Parathyroid adenoma (tissue), 2 donors: ENCODE data around the gene STX16.

Experiments used
- H2AFZ ChIP-seq: fragments of 300-600 bp; sonication (generic); one replicate; pipeline ENCODE4 v1.7.0; 2017; ENCODE audit warnings: antibody characterized with exemption, mild to moderate bottlenecking
- H3K27ac ChIP-seq: fragments of 300-600 bp; sonication (generic); one replicate; pipeline ENCODE4 v1.7.0; 2017
- H3K27me3 ChIP-seq: fragments of 300-600 bp; sonication (generic); one replicate; pipeline ENCODE4 v1.7.0; 2017; ENCODE audit warnings: low read length; ENCODE audit not compliant: control insufficient read depth, insufficient read depth
- H3K36me3 ChIP-seq: fragments of 300-600 bp; sonication (generic); one replicate; pipeline ENCODE4 v1.7.0; 2017; ENCODE audit warnings: low read length; ENCODE audit not compliant: control insufficient read depth, insufficient read depth
- H3K4me1 ChIP-seq: fragments of 300-600 bp; sonication (generic); one replicate; pipeline ENCODE4 v1.7.0; 2017; ENCODE audit warnings: control low read depth
- H3K4me2 ChIP-seq: fragments of 300-600 bp; sonication (generic); one replicate; pipeline ENCODE4 v1.7.0; 2017; ENCODE audit warnings: low read length
- H3K4me3 ChIP-seq: fragments of 300-600 bp; sonication (generic); one replicate; pipeline ENCODE4 v1.7.0; 2017; ENCODE audit warnings: low read depth, low read length
- H3K79me2 ChIP-seq: fragments of 300-600 bp; sonication (generic); one replicate; pipeline ENCODE4 v1.7.0; 2017; ENCODE audit warnings: control low read depth
- H3K9ac ChIP-seq: fragments of 300-600 bp; sonication (generic); one replicate; pipeline ENCODE4 v1.7.0; 2017; ENCODE audit warnings: mild to moderate bottlenecking
- H3K9me3 ChIP-seq: fragments of 300-600 bp; sonication (generic); one replicate; pipeline ENCODE4 v1.7.0; 2017; ENCODE audit warnings: low read length; ENCODE audit not compliant: control insufficient read depth
- CTCF ChIP-seq: fragments of 300-600 bp; sonication (generic); IDR thresholded peaks from one replicate; pipeline ENCODE4 v1.7.0; 2017; ENCODE audit warnings: antibody characterized with exemption, mild to moderate bottlenecking
- donor health status: primary hyperparathyroidism.

Gene STX16

GRCh38 chr20:58669287-58670006 is 18.4 kb downstream of the STX16 start:
- no peaks in the 10 kb centered on the region for H3K9me3 ChIP-seq
- H3K79me2 ChIP-seq, result peaks cover 6% of the 10 kb centered on the region
- no peak overlapping the region for H3K9ac ChIP-seq
- no peak for TF ChIP-seq CTCF
- H3K27me3 ChIP-seq, result no peaks in the 10 kb centered on the region
- H2AFZ ChIP-seq, result no peak overlapping the region
- H3K4me3 ChIP-seq, result no peak overlapping the region
- no peaks in the 10 kb centered on the region for H3K36me3 ChIP-seq
- H3K4me1 ChIP-seq, result no peaks in the 10 kb centered on the region
- H3K4me2 ChIP-seq, result no peak overlapping the region
- H3K27ac ChIP-seq, result no peak overlapping the region

- Histone ChIP-seq H3K27ac (no peak overlapping the region), H3K4me3 (no peak overlapping the region), H2AFZ (no peak overlapping the region), H3K79me2 (peaks cover 3% of the 10 kb centered on the region), H3K27me3 (no peaks in the 10 kb centered on the region), H3K9ac (no peak overlapping the region), H3K36me3 (no peaks in the 10 kb centered on the region), H3K4me2 (no peak overlapping the region), H3K9me3 (no peaks in the 10 kb centered on the region), H3K4me1 (no peaks in the 10 kb centered on the region)
- no peak for TF ChIP-seq CTCF
Measured at GRCh38 chr20:58670102-58670501, 19.0 kb downstream of the STX16 start.

- H3K4me1 ChIP-seq, result no peaks in the 10 kb centered on the region
- H2AFZ ChIP-seq, result no peak overlapping the region
- H3K36me3 ChIP-seq, result no peaks in the 10 kb centered on the region
- no peak overlapping the region for H3K9ac ChIP-seq
- H3K79me2 ChIP-seq, result peaks cover 3% of the 10 kb centered on the region
- no peak for TF ChIP-seq CTCF
- no peak overlapping the region for H3K27ac ChIP-seq
- no peaks in the 10 kb centered on the region for H3K9me3 ChIP-seq
- no peaks in the 10 kb centered on the region for H3K27me3 ChIP-seq
- H3K4me3 ChIP-seq, result no peak overlapping the region
- no peak overlapping the region for H3K4me2 ChIP-seq
Measured at GRCh38 chr20:58670659-58671058, 19.6 kb downstream of the STX16 start.

GRCh38 chr20:58673119-58673518 is 22.0 kb downstream of the STX16 start:
- Histone ChIP-seq H3K4me1 (no peaks in the 10 kb centered on the region), H3K9ac (no peak overlapping the region), H3K79me2 (peaks cover 3% of the 10 kb centered on the region), H3K27ac (no peak overlapping the region), H3K9me3 (no peaks in the 10 kb centered on the region), H3K27me3 (no peaks in the 10 kb centered on the region), H2AFZ (no peak overlapping the region), H3K4me3 (no peak overlapping the region), H3K36me3 (no peaks in the 10 kb centered on the region), H3K4me2 (no peak overlapping the region)
- no peak for TF ChIP-seq CTCF

- Histone ChIP-seq H3K4me1 (peaks cover 4% of the 10 kb centered on the region), H2AFZ (no peak overlapping the region), H3K27me3 (no peaks in the 10 kb centered on the region), H3K9ac (no peak overlapping the region), H3K79me2 (no peaks in the 10 kb centered on the region), H3K27ac (no peak overlapping the region), H3K4me3 (no peak overlapping the region), H3K36me3 (no peaks in the 10 kb centered on the region), H3K9me3 (no peaks in the 10 kb centered on the region), H3K4me2 (no peak overlapping the region)
- no peak for TF ChIP-seq CTCF
Measured at GRCh38 chr20:58675146-58675584, 24.1 kb downstream of the STX16 start.
